T-helper 1 cell treated with Interleukin-12 subunit alpha and Interleukin-12 subunit beta and Interleukin-4 antibody, amounts not matched to agents 30 ng/mL and 1 ng/mL, for 36 hours (primary cell): Measurements from ENCODE around the gene RAD51B. TPM values are rescaled to one million over a fixed set of nuclear protein-coding genes. Genes with fewer than 3 reads are reported as not detected.

Experiments used
- intact Hi-C: fragments of 100-400 bp; cut with micrococcal nuclease; formaldehyde crosslinking; loops from one replicate; pipeline ENCODE4 v1.15.1; 2024
- total RNA-seq: library from RNA; stranded (reverse); gene quantifications from 2 replicates; pipeline ENCODE4 v1.2.3, GENCODE V29; 2022

The RAD51B gene
- total RNA-seq, 1 donor from 2014 or later, result 24.4 TPM

GRCh38 chr14:68634332-68634731 lies 814.8 kb downstream of the RAD51B start:
- intact Hi-C loops, result no loop called here

- intact Hi-C loops, result no loop called here
Measured at GRCh38 chr14:68634874-68635595, 815.5 kb downstream of the RAD51B start.

GRCh38 chr14:68636597-68636996 lies 817.0 kb downstream of the RAD51B start:
- intact Hi-C loops, result no loop called here

GRCh38 chr14:68637106-68638021 lies 817.8 kb downstream of the RAD51B start:
- intact Hi-C loops, result no loop called here

GRCh38 chr14:68638141-68638999 lies 818.8 kb downstream of the RAD51B start:
- intact Hi-C loops, result no loop called here

- intact Hi-C loops, result no loop called here
Measured at GRCh38 chr14:68639000-68639757, 819.6 kb downstream of the RAD51B start.

GRCh38 chr14:68639758-68640574 lies 820.4 kb downstream of the RAD51B start:
- intact Hi-C loops, result no loop called here

- intact Hi-C loops, result no loop called here
Measured at GRCh38 chr14:68643673-68644072, 824.1 kb downstream of the RAD51B start.

GRCh38 chr14:68644101-68644500 lies 824.5 kb downstream of the RAD51B start:
- intact Hi-C loops, result no loop called here

- intact Hi-C loops, result no loop called here
Measured at GRCh38 chr14:68645371-68645770, 825.8 kb downstream of the RAD51B start.

- intact Hi-C loops, result no loop called here
Measured at GRCh38 chr14:68649476-68650189, 830.1 kb downstream of the RAD51B start.

- intact Hi-C loops, result no loop called here
Measured at GRCh38 chr14:68650404-68650994, 830.9 kb downstream of the RAD51B start.

- intact Hi-C loops, result no loop called here
Measured at GRCh38 chr14:68651075-68651474, 831.5 kb downstream of the RAD51B start.

- intact Hi-C loops, result no loop called here
Measured at GRCh38 chr14:68651652-68652432, 832.3 kb downstream of the RAD51B start.

- intact Hi-C loops, result no loop called here
Measured at GRCh38 chr14:68652433-68652690, 832.8 kb downstream of the RAD51B start.

- intact Hi-C loops, result no loop called here
Measured at GRCh38 chr14:68653108-68653507, 833.5 kb downstream of the RAD51B start.

GRCh38 chr14:68653804-68654203 lies 834.2 kb downstream of the RAD51B start:
- intact Hi-C loops, result no loop called here

- intact Hi-C loops, result no loop called here
Measured at GRCh38 chr14:68654471-68654941, 834.9 kb downstream of the RAD51B start.
